ENCODE data around the gene CHMP2A. TPM values are rescaled to one million over a fixed set of nuclear protein-coding genes. Genes with fewer than 3 reads are reported as not detected.
A peak's percentile ranks its signal among the peaks of the same experiment; 100 is the strongest.

CHMP2A gene
- total and polyA plus RNA-seq, 10 of the 15 experiments (the other 5 are each of a cell fraction or from before 2014, with no cell fraction given): 69.5 to 172 (median 109) TPM

GRCh38 chr19:58555920-58556621 is 1.2 kb upstream of the CHMP2A start (continued):
- no peak for TF ChIP-seq BACH1 (IDR thresholded peaks at IDR 0.05; ENCODE audit: borderline replicate concordance)
- TF ChIP-seq ZNF24 (IDR thresholded peaks at IDR 0.05): no peak
- no peak for TF ChIP-seq POLR2AphosphoS5 (IDR thresholded peaks at IDR 0.05; ENCODE audit: low read length)
- no peak for TF ChIP-seq SP1 (IDR thresholded peaks at IDR 0.05; ENCODE audit: low read depth, low read length)
- no peak for TF ChIP-seq FOXM1 (IDR thresholded peaks at IDR 0.05; ENCODE audit: low read depth, low read length)
- no peak for TF ChIP-seq CREM (IDR thresholded peaks at IDR 0.05; ENCODE audit: low read depth)
- TF ChIP-seq HDAC2 (IDR thresholded peaks at IDR 0.05): no peak

- no peak for ATAC-seq
- H3K27ac ChIP-seq (ENCODE audit: control insufficient read depth, insufficient read depth): peak overlapping the region; percentile 93
- intact Hi-C loops (cut with micrococcal nuclease; ENCODE audit: unreplicated experiment): loop anchor here (1.0 kb wide), 1 partner anchor 11 kb away; the partner anchor contains the start of gene TRIM28
- peak; percentile 13 for TF ChIP-seq SMAD1 (IDR thresholded peaks at IDR 0.05; ENCODE audit: low read depth, partially characterized antibody)
- TF ChIP-seq BMI1 (IDR thresholded peaks at IDR 0.05; ENCODE audit: borderline replicate concordance): no peak
- peak overlapping the region; percentile 86 for H2AFZ ChIP-seq (ENCODE audit: control insufficient read depth, low read depth, low read length)
- in situ Hi-C loops (cut with MboI): no loop called here
- H3K4me1 ChIP-seq (ENCODE audit: control insufficient read depth, insufficient read depth, low read length): peaks cover 34% of the 10 kb centered on the region
- no peaks in the 10 kb centered on the region; the same call in 1 of the 2 replicates for H4K20me1 ChIP-seq (ENCODE audit: control insufficient read depth, insufficient read depth)
- H3K9ac ChIP-seq (ENCODE audit: control insufficient read depth, insufficient read depth, low read length): peak overlapping the region; percentile 82
- no peaks in the 10 kb centered on the region for H3K9me3 ChIP-seq (replicated peaks; ENCODE audit: control insufficient read depth, insufficient read depth, low read length)
- H3K36me3 ChIP-seq (ENCODE audit: control insufficient read depth in 2 of 2, insufficient read depth in 2 of 2, low read length in 1 of 2): peaks cover 5 to 21% of the 10 kb centered on the region in 2 experiments; a peak in 3 of 4 replicates
- H3K27me3 ChIP-seq (replicated peaks in 1 of 2; ENCODE audit: control insufficient read depth in 2 of 2, insufficient read depth in 2 of 2, low read length in 1 of 2): no peaks in the 10 kb centered on the region
- no peak for FAIRE-seq
- POLR2A ChIA-PET: interaction anchor here (0.9 to 3.1 kb wide), 11 partner anchors 9 to 174 kb away, joined by 3 to 41 read pairs (median 6); partner anchors contain the start of genes MZF1, TRIM28, ZBTB45 and ZNF837
- 46% methylated on average over 4 of the region's 4 CpGs for WGBS (ENCODE audit: insufficient coverage, insufficient replicate concordance, low lambda C conversion rate, missing lambda C conversion rate)
- H3K79me2 ChIP-seq (ENCODE audit: control insufficient read depth, insufficient read depth, low read length): peaks cover 45% of the 10 kb centered on the region
- peak overlapping the region; percentile 68; the same call in 1 of the 2 replicates for H3K4me3 ChIP-seq
- BruUV-seq (replicated peaks): no TSS peak
- no peak for DNase-seq (ENCODE audit: low read depth, low spot score)
- CTCF ChIA-PET: interaction anchor here (0.7 to 3.9 kb wide), 4 partner anchors 13 to 41 kb away, joined by 3 to 37 read pairs (median 5); partner anchors contain the start of gene ZBTB45
- peak overlapping the region; percentile 98 for H3K4me2 ChIP-seq (ENCODE audit: control insufficient read depth, insufficient read depth)
- SMC1A ChIA-PET (ENCODE audit: uncharacterized antibody, unreplicated experiment): interaction anchor here (1.0 to 2.9 kb wide), 6 partner anchors 10 to 193 kb away, joined by 3 to 21 read pairs (median 10); partner anchors contain the start of genes TRIM28, ZBTB45 and ZNF497
- RAD21 ChIA-PET (ENCODE audit: unreplicated experiment): interaction anchor here (0.6 to 1.9 kb wide), 5 partner anchors 12 to 35 kb away, joined by 3 to 13 read pairs (median 3); partner anchors contain the start of genes TRIM28 and ZBTB45
These were observed 522 bp upstream of the CHMP2A start for GRCh38 chr19:58555369-58555885.

Data from GM12878 (cell line).